HepG2 (cell line): Measurements from ENCODE around the gene TTLL11.

Source experiments
- CREB1 ChIP-seq, 2 experiments: fragments of 450-650 bp in 1 of 2; IDR thresholded peaks; 2 replicates each; pipeline ENCODE4 v1.6.1; 2016 to 2017; ENCODE audit warnings: control low read depth in 1 of 2, mild to moderate bottlenecking in 1 of 2, missing compliant biosample characterization in 1 of 2, missing genetic modification characterization in 1 of 2
- ETV6 ChIP-seq: sonication (generic); formaldehyde crosslinking; conservative IDR thresholded peaks from 2 replicates; pipeline ENCODE4 v1.4.0; 2020; ENCODE audit warnings: missing genetic modification reagents
- FOXA3 ChIP-seq: IDR thresholded peaks from 2 replicates; pipeline ENCODE4 v1.6.1; 2016; ENCODE audit warnings: missing genetic modification reagents, missing compliant biosample characterization
- GABPA ChIP-seq, 2 experiments: IDR thresholded peaks; 2 replicates each; pipeline ENCODE4 v1.6.1; 2011 to 2016; ENCODE audit warnings: low read depth in 2 of 2, low read length in 1 of 2, missing biosample characterization in 1 of 2, missing genetic modification characterization in 1 of 2
- RORA ChIP-seq: sonication (generic); formaldehyde crosslinking; IDR thresholded peaks from 2 replicates; pipeline ENCODE4 v1.5.0; 2020; ENCODE audit warnings: mild to moderate bottlenecking, missing genetic modification reagents, moderate library complexity
- TCF7 ChIP-seq: sonication (generic); IDR thresholded peaks from 2 replicates; pipeline ENCODE4 v1.6.1; 2016; ENCODE audit warnings: antibody characterized with exemption, low read depth

DNA sequence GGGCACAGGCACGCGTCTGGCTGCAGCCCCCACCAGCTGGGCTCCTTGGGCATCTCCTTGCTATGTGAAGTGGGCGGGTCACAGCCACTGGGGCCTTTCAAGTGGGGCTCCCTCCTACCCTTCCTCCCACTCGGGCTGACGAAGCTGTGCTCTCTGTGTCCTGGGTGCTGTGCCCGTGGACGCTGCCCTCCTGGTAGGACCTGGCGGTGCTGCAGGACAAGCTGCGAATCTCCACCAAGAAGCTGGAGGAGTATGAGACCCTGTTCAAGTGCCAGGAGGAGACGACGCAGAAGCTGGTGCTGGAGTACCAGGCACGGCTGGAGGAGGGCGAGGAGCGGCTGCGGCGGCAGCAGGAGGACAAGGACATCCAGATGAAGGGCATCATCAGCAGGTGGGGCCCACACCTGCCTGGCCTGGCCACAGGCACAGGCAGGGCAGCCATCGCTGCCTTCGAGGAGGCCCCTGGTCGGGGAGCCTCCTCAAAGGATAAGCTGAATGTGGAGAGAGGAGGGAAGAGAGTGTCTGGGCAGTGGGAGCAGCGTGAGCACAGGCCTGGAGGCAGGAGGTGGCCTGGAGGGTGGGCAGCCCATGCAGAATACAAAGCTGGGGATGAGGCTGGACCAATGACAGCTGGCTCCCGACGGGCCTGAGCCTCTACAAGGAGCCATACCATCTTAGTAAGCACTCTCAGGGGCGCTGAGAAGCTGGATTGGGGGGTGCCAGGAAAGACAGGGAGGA, 316.9 kb downstream of the TTLL11 start:
- TF ChIP-seq RORA, result no peak
- no peak for TF ChIP-seq FOXA3
- TF ChIP-seq GABPA (IDR thresholded peaks at IDR 0.05; ENCODE audit: low read depth, low read length), result no peak
- TF ChIP-seq GABPA (CRISPR knock-in tag; IDR thresholded peaks at IDR 0.05; ENCODE audit: low read depth), result no peak
- TF ChIP-seq CREB1 (IDR thresholded peaks at IDR 0.05), result no peak
- no peak for TF ChIP-seq CREB1 (CRISPR knock-in tag; IDR thresholded peaks at IDR 0.05)
- TF ChIP-seq ETV6 (CRISPR knock-in tag), result no peak
- TF ChIP-seq TCF7, result no peak
